Stomach smooth muscle (tissue), 2 donors: ENCODE data around the gene HSPB9.
"Not testable (repeated sequence)": the region's sequence is repeated elsewhere in the genome, so short reads cannot be mapped to it uniquely, and the experiment has no call there.

Source experiments
- H3K27ac ChIP-seq: one replicate; pipeline ENCODE4 v1.7.0; 2013; ENCODE audit warnings: mild to moderate bottlenecking, low read length, inconsistent platforms
- H3K27me3 ChIP-seq, 2 donors: one replicate each; pipeline ENCODE4 v1.7.0; 2013; ENCODE audit warnings: low read length in 2 of 2; ENCODE audit not compliant: insufficient read depth in 2 of 2, control insufficient read depth in 1 of 2
- H3K36me3 ChIP-seq, 2 donors: one replicate each; pipeline ENCODE4 v1.7.0; 2013; ENCODE audit warnings: low read length in 2 of 2; ENCODE audit not compliant: control insufficient read depth in 2 of 2, insufficient read depth in 2 of 2
- H3K4me1 ChIP-seq: one replicate; pipeline ENCODE4 v1.7.0; 2013; ENCODE audit warnings: low read length; ENCODE audit not compliant: control insufficient read depth, insufficient read depth
- H3K4me3 ChIP-seq, 2 donors: one replicate each; pipeline ENCODE4 v1.7.0; 2013; ENCODE audit warnings: low read length in 2 of 2
- H3K9ac ChIP-seq, 2 donors: one replicate each; pipeline ENCODE4 v1.7.0; 2013; ENCODE audit warnings: low read length in 2 of 2, mild to moderate bottlenecking in 1 of 2
- H3K9me3 ChIP-seq, 2 donors: one replicate each; pipeline ENCODE4 v1.7.0; 2013; ENCODE audit warnings: low read length in 2 of 2; ENCODE audit not compliant: control insufficient read depth in 2 of 2
- donor health status: healthy.
- donor health status: Pancreatic carcinoma.

The HSPB9 gene

DNA sequence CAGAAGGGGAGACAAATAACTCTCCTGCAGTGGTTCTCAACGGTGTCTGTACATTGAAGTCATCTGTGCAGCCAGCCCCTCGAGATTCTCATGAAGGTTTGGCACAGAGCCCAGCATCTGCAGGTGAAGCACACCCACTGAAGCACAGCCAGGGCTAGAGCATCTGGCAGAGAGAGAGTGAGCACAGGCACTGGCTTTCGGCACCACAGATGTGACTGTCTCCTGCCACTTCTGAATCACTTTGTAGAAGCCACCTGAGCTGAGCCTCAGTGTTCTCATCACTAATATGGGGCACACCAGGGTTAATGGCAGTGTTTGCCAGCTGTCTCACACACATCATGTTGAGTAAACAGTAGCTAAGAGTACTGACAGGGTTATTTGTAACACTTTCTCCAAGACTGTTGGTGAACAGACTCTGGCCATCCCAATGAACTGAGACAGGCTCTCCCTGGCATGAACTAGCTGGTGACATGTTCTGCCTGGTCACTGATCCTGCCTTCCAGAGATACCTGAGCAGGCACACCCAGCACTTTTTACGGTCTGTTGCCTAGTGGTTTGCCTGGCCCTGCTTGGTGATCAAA, 10.9 kb downstream of the HSPB9 start:
- Histone ChIP-seq H3K9ac (no peak overlapping the region), H3K36me3 (peaks cover 27 to 28% of the 10 kb centered on the region in 2 donors), H3K27me3 (no peaks in the 10 kb centered on the region), H3K4me3 (no peak overlapping the region), H3K9me3 (no peaks in the 10 kb centered on the region), H3K27ac (peak overlapping the region; percentile 24), H3K4me1 (peaks cover 38% of the 10 kb centered on the region)

DNA sequence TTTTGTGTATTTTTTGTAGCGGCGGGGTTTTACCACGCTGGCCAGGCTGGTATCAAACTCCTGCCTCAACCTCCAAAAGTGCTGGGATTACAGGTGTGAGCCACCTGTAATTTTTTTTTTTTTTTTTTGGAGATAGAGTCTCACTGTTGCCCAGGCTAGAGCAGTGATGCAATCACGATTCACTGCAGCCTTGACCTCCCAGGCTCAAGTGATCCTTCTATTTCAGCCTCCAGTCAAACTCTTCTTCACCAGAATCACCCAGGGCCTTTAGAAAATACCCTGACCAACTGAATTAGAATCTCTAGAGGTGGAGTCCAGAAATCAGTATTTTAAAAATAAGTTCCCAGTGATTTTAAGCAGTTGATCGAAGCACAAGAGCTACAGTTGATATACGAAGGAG, 12.5 kb downstream of the HSPB9 start:
- H3K9me3 ChIP-seq, result no peaks in the 10 kb centered on the region
- H3K27me3 ChIP-seq, result no peaks in the 10 kb centered on the region
- H3K27ac ChIP-seq, result peak overlapping the region; percentile 11
- peaks cover 12% of the 10 kb centered on the region in 2 donors for H3K36me3 ChIP-seq
- H3K9ac ChIP-seq, result no peak overlapping the region
- no peak overlapping the region for H3K4me3 ChIP-seq
- H3K4me1 ChIP-seq, result peaks cover 38% of the 10 kb centered on the region

DNA sequence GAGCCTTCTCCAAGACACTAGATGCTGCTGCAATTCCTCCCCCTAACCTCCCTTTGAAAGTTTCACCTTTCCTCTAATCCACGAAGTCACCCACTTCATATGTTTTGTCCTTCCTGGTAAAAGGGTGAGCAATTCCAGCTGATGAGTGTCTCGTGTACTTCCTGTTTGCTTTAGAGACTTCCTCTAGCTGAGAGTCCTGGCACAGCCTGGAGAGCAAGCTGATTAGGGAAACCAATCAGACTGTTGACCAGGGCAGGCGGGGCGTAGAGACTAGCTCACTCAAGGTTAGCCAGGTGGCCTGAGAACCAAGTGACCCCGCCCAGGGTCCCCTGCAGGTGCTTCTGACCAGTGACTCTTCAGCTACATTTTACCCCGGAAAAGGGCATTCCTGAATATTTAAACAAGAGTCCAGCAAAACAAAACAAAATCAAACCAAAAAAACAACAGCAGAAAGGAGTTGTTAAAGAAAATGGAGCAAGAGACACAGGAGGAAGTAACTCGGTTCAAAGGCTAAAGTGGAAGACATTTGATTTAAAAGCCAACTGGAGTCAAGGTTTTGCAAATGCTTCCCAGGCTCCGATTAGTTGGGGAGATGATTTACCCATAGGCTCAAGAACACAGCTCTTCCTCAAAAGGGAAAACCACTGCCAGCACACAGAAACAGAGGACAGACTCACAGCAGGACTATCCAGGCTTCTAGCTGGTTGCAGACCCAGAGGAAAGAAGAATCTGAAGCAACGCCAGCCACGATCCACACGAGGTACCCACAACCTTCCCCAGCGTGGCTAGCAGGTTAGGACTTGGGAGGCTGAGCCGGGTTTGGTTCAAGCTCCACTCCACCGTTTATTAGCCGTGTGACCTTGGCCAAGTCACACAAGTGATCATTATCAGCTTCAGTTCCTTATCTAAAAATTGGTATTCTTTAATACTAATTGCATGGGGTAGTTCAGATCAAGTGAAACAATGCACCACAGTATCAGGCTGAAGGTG, 13.4 kb downstream of the HSPB9 start:
- Histone ChIP-seq H3K36me3 (peaks cover 5 to 10% of the 10 kb centered on the region in 2 donors), H3K27ac (peak overlapping the region; percentile 11), H3K9ac (no peak overlapping the region), H3K27me3 (no peaks in the 10 kb centered on the region), H3K4me3 (no peak overlapping the region), H3K9me3 (no peaks in the 10 kb centered on the region), H3K4me1 (peaks cover 30% of the 10 kb centered on the region)

DNA sequence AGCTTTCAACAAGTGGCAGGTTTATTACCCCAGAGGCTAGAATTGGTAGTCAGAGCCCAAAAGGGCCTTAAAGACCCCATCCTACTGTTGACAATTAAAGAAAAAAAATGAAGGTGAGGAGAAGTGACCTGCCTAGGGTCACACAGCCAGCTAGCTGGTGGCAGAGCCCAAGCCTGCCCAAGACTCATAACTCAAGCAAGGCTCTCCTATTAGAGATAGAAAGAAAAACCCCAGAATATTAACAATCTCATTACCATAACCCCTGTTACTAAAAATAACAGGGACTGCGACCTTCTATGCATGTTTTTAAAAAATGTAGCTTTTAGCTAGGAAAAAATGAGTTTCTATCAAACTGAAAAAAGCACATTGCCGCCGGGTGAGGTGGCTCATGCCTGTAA, 14.0 kb downstream of the HSPB9 start:
- peaks cover 25% of the 10 kb centered on the region for H3K4me1 ChIP-seq

DNA sequence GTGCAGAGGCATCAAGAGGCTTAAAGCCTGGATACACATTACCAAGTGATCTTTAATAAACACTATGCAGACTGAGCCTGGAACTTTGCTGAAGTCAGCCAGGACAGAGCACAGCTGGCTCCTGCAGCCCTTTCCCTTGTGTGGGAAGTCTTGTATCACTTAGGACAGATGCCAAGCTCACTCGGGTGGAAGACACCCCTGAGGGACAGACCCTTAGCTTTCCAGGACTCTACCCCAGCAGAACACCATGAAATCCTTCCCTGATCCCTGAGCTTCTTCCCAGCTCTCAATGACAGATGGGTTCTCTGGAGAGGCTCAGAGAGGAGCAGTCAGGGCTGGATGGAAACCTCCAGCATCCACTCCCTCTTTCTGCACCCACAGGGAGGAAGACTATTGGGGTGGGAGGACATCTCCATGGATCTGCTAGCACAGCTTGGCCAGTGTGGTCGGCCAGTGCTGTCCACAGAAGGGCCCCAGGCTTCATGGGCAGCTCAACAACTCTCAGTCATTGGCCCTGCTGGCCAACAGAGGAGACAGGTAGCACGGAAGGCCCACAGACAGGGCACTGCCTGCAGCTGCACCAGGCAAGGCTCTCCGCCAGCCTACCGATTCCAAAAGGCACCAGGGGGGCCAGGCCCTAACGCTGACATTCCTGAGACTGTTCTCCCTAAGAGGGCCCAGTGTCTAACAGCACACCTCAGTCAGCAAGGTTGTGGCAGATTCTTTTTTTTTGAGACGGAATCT, 16.3 kb downstream of the HSPB9 start:
- Histone ChIP-seq H3K36me3 (peaks cover 5 to 9% of the 10 kb centered on the region in 2 donors), H3K4me1 (peaks cover 24% of the 10 kb centered on the region), H3K9ac (peak overlapping the region; percentile 4 to 36), H3K27me3 (no peaks in the 10 kb centered on the region), H3K4me3 (peak overlapping the region in 1 of 2 donors; percentile 3), H3K27ac (peak overlapping the region; percentile 37), H3K9me3 (no peaks in the 10 kb centered on the region)

More for the DNA sequence above, 14.0 kb downstream of the HSPB9 start:
- no peaks in the 10 kb centered on the region for H3K9me3 ChIP-seq
- peaks cover 5 to 6% of the 10 kb centered on the region in 2 donors for H3K36me3 ChIP-seq
- H3K9ac ChIP-seq, result no peak overlapping the region
- no peak overlapping the region for H3K4me3 ChIP-seq
- no peaks in the 10 kb centered on the region for H3K27me3 ChIP-seq
- no peak overlapping the region for H3K27ac ChIP-seq

DNA sequence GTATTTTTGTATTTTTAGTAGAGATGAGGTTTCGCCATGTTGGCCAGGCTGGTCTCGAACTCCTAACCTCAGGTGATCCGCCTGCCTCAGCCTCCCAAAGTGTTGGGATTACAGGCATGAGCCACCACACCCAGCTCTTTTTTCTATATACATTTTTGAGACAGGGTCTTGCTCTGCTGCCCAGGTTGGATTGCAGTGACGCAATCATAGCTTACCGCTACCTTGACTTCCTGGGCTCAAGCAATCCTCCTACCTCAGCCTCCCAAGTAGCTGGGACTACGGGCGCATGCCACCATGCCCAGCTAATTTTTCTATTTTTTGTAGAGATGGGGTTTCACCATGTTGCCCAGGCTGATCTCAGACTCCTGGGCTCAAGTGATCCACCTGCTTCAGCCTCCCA, 18.1 kb downstream of the HSPB9 start:
- peaks cover 5 to 12% of the 10 kb centered on the region in 2 donors for H3K36me3 ChIP-seq
- not testable (repeated sequence) for H3K9me3 ChIP-seq, H3K4me3 ChIP-seq, H3K27ac ChIP-seq, H3K9ac ChIP-seq, H3K27me3 ChIP-seq
- peaks cover 19% of the 10 kb centered on the region for H3K4me1 ChIP-seq

DNA sequence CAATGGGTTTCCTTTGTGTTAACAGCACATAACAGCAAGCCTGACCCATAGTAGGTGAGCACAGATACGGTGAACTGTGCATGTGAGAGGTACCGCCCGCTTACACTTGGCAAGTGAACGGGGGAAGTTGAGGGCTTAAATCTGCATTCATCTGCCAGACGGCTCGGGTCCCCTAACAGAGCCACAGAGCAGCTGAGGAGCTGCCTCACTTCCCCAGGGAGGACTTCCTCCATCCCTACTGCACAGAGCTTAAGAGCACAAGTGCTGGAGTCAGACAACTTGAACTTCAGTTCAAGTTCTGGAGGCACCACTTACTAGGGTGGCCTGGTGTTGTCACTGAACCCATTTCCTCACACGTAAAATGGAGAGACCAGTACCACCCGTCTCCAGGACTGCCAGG, 18.8 kb downstream of the HSPB9 start:
- H3K9me3 ChIP-seq, result no peaks in the 10 kb centered on the region
- H3K27me3 ChIP-seq, result no peaks in the 10 kb centered on the region
- no peak overlapping the region for H3K4me3 ChIP-seq
- peaks cover 3 to 12% of the 10 kb centered on the region in 2 donors for H3K36me3 ChIP-seq
- H3K9ac ChIP-seq, result no peak overlapping the region
- H3K4me1 ChIP-seq, result peaks cover 19% of the 10 kb centered on the region
- H3K27ac ChIP-seq, result no peak overlapping the region

DNA sequence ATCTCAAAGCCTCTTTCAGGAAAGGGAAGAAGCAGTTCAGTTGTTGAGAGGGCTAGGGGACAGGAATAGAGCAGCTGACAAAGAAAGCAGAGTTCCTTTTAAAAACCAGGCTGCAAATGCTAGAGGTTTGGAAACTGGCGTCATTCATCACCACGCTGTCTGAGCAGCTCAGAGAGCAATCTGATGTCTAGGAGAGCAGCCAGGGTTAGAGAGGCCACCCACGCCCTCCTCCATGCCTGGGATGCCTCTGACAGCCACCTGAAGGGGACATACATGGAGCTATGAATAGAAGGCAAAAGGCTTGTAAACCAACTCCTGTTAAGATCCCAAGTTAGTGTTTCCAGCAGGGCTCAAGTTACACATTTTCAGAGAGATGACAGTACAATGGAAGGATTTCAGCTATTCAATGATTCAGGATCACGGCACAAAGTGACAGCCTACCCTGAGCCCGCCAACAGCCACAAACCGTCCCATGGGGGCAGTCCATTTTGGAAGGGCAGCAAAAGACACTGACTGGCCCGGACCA, 19.8 kb downstream of the HSPB9 start:
- Histone ChIP-seq H3K9me3 (no peaks in the 10 kb centered on the region), H3K27me3 (no peaks in the 10 kb centered on the region), H3K27ac (no peak overlapping the region), H3K36me3 (peaks cover 8 to 14% of the 10 kb centered on the region in 2 donors), H3K9ac (no peak overlapping the region), H3K4me1 (peaks cover 19% of the 10 kb centered on the region), H3K4me3 (no peak overlapping the region)

DNA sequence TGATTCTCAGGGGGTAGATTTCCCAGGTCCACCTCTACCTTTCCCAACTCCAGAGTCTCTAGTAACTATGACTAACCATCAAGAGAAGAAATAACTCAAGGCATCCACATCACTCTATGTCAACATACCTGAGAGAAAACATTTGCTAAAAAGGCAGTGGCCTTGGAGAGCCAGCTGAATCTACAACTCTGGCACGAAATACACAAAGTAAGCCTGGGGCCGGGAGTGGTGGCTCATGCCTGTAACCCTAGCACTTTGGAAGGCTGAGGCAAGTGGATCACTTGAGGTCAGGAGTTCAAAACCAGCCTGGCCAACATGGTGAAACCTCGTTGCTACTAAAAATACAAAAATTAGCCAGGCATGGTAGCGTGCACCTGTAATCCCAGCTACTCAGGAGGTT, 20.5 kb downstream of the HSPB9 start:
- not testable (repeated sequence) for H3K27ac ChIP-seq, H3K4me3 ChIP-seq, H3K9me3 ChIP-seq, H3K9ac ChIP-seq, H3K27me3 ChIP-seq
- Histone ChIP-seq H3K4me1 (peaks cover 17% of the 10 kb centered on the region), H3K36me3 (peaks cover 8 to 14% of the 10 kb centered on the region in 2 donors)

DNA sequence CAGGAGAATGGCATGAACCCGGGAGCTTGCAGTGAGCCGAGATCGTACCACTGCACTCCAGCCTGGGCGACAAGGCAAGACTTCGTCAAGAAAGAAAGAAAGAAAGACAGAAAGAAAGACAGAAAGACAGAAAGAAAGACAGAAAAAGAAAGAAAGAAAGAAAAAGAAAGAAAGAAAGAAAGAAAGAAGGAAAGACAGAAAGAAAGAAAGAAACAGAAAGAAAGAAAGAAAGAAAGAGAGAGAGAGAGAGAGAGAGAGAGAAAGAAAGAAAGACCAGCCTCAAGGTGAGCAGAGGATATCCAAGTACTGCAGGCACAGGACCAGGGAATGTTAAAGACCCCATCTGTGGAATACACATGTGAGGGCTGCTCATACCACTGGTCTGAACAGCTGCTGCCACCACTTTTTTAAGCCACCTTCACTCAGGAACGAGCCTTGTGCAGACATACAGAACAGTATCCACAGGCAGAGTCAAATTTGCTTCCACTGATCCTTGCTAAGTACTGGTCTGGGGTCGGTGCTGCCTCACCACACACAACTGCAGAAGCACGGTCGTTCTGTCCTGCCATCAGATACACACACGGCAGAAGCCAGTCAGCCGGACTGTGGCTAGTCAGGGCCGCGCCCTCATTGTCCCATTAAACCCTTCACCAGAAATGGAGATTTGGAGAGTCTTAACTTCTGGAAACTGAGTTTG, 24.5 kb downstream of the HSPB9 start:
- no peaks in the 10 kb centered on the region for H3K9me3 ChIP-seq
- peaks cover 8 to 13% of the 10 kb centered on the region in 2 donors for H3K36me3 ChIP-seq
- no peak overlapping the region for H3K9ac ChIP-seq
- peaks cover 6% of the 10 kb centered on the region for H3K4me1 ChIP-seq
- H3K27me3 ChIP-seq, result no peaks in the 10 kb centered on the region
- H3K27ac ChIP-seq, result no peak overlapping the region
- H3K4me3 ChIP-seq, result no peak overlapping the region
